ENCODE results near the gene UBAP1. TPM values are rescaled to one million over a fixed set of nuclear protein-coding genes. Genes with fewer than 3 reads are reported as not detected.
"Not testable (repeated sequence)": the region's sequence is repeated elsewhere in the genome, so short reads cannot be mapped to it uniquely, and the experiment has no call there.

UBAP1 gene
- total RNA-seq, 2 donors from 2014 or later, result 34.3 to 43.3 TPM

DNA sequence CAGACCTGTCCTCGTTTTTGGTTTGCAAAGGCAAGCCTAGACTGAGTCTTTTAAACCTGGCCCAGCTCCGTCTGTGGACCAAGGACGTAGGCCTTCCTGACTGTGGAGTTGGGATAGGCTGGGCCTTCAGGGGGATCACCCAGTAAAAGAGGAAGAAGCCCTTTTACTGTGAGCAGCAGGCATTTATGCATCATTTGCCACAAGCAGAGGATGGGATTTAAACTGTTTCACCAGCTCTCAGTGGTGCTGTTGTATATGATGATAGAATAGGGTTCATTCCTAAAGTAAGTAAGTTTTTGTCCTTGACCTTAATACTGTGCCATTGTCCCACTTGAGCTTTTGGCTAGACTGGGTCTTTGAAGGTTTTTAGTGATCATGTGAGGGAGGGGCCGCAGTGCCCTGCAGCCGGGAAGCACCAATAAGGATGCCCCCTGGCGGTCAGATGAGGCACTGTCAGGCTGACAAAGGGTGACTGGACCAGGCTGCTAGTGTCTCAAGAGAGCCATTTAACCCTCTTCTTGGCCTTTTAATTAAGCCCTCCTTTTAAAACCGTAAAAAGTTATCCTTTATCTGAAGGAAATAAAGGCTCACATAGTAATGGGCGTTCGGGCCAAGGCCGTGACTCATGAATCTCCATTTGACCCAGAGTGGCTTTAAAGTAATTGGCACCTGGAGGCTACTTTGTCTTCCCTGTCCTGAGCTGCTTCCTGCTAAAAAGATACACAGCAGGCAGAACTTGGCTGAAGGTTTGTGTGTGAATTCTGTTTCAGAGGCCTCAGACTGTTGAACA is 74.0 kb downstream of the UBAP1 start:
- DNase-seq (peak; percentile 42 to 58), ATAC-seq (peak; percentile 67)
- intact Hi-C loops (cut with DNase I, micrococcal nuclease), result no loop called here

DNA sequence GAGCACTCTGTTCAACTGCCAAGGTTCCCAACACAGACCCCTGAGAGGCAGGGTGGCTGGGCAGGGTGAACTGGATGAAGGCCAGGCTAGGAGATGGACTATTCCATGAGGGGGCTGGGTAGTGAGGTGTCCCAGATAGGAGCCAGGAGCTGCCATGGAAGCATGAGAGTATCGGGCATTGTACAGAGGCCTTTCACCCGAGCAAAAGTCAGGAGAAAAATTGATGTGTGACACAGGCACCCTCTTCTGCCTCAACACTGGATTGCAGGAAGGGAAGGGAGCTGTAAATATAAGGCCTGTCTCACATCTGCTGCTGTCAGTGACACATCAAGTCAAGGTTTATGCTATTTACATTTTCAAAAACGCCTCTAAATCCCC is 74.6 kb downstream of the UBAP1 start:
- ATAC-seq (peak; percentile 21), DNase-seq (no peak)
- intact Hi-C loops (cut with DNase I, micrococcal nuclease), result no loop called here

DNA sequence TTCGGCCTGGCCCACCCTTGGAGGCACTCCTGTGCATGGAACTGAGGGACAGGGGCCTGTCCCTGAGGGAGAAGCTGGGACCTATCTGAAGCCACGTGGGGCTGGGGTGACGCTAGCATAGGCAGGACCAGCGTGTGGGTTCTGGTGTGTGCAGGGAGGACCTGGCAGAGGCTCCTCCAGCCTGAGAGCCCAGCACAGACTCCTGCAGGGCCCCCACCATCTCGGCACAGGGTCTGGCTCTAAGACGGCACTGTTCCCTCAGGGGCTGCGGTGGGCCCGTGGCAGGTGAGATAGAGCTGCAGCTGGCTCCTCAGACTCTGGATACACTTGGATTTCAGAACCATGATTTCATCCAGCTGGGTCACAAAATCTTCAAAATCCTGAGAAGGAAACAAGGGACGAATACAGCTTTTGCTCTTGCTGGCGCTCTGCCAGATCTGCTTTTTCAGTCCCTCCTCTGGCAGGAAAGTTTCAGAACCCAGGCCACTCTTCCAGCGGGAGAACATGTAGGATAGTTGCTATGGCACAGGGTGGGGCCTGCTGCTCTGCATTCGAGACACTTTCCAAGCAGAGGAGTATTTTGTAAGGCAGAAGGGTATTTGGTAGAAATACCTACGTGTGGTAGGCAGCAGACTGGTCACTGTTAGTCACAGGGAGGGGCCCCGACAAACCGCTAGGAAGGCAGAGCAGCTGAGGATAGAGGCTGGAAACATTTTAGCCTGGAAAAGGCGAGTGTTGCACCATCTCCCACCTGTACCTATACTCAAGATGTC is 75.5 kb downstream of the UBAP1 start:
- ATAC-seq (peak; percentile 2), DNase-seq (no peak)
- intact Hi-C loops (cut with DNase I, micrococcal nuclease), result no loop called here

DNA sequence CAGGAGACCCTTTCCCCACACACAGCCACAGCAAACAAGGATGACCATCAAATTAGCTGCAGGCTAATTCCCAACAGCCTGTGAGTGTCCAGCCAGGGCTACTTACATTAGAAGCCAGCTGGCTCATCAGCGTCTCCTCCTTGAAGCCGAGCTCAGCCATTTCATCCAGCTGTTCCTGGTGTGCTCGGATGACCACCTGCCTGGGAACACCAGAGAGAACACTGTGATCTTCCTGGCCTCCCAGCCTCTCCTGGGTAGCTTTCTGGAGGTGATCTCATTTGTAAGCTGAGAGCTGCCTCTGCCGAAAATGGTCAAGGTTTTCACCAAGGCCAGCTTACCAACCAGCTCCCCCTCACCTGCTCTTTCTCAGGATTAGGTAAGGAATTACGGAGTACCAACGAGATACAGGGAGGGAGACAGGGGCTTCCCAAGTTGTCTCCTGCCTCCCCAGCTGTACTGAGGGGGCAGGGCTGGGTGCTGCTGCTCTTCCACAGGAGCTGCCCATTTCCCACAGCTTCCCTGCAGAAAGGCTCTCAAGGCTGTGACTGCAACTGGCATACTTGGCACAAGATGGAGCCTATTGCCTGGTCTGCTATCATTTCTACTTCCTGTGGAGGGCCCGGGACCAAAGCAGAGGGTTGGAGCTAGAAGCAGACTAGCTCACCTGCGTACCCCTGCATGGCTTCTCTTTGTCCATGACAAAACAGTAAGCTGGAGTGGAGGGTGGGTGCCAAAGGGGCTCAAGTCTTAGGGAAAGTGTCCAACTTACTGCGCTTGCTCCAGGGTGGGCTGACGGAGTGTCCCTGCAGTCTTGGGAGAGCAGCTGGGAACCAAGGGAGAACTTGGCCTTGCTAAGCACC is 76.4 kb downstream of the UBAP1 start:
- ATAC-seq (no peak), DNase-seq (no peak)
- intact Hi-C loops (cut with DNase I, micrococcal nuclease), result no loop called here

DNA sequence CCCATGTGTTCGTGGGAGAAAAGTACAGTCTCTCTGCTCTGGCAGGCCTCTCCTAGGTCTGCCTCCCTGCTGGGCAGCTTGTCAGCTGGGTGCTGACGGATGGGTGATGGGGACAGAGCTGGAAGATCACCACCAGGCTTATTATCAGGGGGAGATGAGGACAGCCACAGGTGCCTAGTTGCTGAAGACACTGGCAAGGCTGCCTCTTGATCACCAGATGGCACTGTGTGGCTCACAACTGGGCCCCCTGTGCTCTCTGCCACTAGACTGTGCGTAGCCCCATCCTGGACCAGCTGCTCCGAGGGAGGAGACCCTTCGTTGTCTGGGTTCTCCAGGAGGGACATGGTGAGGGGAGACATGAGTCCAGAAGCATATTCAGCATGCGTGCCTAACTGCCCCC is 77.3 kb downstream of the UBAP1 start:
- peak; percentile 36 for ATAC-seq
- intact Hi-C loops (cut with DNase I, micrococcal nuclease), result no loop called here

DNA sequence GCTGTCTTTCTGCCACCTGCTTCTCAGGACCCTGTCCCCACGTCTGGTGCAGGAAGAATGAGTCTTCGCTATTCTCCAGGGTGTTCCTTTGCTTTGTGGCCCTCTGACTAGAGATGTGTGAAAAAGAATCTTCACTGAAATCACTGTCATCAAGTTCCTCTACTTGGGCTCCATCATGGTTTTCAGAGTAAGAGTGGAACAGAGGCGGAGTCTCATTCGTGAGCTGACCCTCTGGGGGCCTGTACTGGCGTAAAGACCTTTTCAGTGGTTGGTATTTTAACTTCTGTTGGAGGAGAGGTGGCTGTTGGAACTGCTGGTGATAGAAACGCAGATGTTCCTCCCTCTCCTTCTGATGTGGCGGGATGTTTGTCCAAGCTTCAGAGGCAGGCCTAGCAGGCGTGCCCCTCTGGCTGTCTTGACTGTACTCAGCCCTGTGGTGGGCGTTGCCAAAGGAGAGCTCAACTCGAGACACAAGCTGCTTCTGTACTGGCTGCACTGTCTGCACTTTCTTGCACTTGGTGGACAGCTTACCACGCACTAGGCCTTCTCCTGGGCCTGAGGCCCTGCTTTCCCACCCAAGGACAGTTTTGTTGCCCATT is 78.2 kb downstream of the UBAP1 start:
- DNase-seq (no peak), ATAC-seq (no peak)
- intact Hi-C loops (cut with DNase I, micrococcal nuclease), result no loop called here

More for the DNA sequence above, 77.3 kb downstream of the UBAP1 start:
- DNase-seq, result no peak

DNA sequence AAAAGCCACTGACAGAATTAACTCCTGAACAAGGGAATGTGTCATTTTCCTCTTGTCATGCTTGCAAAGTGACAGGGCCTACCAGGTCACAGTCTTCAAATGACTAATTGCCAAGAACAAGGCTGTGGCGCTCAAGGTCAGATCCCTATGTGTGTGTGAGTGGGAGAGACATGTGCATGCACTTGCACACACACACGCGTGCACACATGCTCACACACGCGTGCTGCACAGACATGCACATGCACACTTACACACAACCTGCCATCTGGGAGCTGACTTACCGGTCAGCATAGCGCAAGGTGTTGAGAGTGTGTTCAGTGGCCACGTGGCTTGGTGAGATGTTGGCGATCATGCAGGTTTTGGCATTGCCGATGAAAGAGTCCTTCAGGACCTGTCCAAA is 80.5 kb downstream of the UBAP1 start:
- ATAC-seq (no peak), DNase-seq (no peak)
- intact Hi-C loops (cut with DNase I, micrococcal nuclease), result no loop called here

DNA sequence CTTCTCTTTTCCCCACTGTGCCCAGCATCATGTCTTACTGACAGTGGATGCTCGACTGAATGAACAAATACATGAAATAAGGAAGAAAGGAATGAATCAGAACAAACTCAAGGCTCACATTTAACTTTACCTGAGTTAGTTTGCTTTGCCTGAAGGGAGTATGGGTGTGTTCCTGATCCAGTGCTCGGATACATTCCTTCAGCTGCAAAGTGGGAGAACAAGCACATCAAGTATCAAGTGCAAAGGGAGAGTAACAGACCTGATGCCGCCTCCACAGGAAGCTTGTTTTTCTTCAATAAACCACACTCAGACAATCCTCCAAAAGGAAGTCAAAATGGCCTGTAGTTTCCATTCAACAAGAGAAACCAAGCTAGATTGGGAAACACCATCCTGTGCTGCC is 84.1 kb downstream of the UBAP1 start:
- DNase-seq (no peak), ATAC-seq (no peak)
- intact Hi-C loops (cut with DNase I, micrococcal nuclease), result no loop called here

DNA sequence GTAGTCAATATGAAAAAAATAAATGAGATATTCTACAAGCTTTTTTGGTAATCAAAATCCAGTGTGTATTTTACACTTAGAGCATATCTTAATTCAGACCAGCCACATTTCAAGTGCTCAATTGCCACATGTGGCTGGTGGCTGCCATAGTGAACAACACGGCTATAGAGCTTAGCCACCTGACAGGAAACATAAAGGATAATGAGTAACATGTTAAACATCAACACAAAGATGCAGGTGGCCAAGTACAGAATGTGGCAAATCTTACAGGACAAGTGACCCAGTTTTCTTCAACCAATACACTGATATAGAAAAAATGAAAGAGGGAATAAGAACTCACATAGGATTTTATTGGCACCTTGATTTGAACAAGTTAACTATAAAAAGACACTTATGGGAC is 88.8 kb downstream of the UBAP1 start:
- intact Hi-C loops (cut with DNase I, micrococcal nuclease), result no loop called here
- peak; percentile 69 for ATAC-seq
- no peak for DNase-seq

DNA sequence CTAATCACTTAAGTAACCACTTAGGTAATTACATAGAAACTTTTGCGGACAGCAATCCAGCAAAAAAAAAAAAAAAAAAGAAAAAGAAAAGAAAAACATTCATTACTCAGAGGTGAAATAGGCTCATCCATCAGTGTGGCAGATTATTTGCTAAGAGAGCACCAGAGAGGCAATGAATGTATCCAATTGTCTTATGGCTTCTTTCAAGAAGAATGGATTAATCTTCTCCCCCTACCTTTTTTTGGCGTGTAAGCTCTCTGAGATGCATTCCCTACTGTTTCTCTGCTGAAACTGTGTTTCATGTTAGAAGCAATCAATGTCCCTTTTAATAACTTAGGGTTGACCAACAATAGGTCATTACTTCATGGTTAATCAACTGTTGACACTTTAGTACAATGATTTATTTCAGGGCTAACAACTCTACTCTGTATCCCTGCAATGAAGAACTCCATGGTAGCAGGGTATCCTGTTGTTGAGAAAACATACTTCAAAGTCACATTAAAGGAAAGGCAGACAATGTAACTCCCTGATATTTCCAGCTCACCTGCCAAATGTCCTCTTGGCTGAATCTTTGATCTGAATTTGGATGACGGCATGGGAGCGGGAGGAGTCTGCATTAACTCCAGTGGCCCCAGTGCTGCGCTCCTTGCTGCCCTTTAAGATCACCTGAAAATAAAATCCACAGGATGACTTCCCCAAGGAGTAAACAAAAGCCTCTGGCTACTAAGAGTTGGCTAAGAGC is 92.6 kb downstream of the UBAP1 start:
- DNase-seq (no peak), ATAC-seq (peak; percentile 9)
- intact Hi-C loops (cut with DNase I, micrococcal nuclease), result no loop called here

DNA sequence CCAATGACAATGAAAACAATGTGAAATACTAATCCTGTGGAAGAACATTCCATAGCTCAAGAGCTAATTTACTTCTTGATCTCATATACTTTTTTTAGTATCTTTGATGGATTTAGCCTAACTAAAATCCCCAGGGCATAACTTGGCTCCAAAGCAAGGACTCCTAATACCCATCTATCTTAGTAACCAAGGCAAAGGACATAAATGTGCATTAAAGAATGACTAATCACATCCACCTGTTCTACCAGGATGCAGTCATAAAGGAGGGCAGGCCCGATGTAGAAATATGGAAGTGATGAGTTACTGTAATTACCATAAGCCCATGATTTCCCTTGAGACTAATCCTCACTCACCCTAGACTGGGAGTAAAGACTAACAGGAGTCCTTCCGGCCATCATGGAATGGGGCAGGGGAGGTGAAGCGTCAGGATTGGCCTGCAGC is 93.3 kb downstream of the UBAP1 start:
- intact Hi-C loops (cut with DNase I, micrococcal nuclease), result no loop called here
- DNase-seq (no peak), ATAC-seq (peak; percentile 76)

DNA sequence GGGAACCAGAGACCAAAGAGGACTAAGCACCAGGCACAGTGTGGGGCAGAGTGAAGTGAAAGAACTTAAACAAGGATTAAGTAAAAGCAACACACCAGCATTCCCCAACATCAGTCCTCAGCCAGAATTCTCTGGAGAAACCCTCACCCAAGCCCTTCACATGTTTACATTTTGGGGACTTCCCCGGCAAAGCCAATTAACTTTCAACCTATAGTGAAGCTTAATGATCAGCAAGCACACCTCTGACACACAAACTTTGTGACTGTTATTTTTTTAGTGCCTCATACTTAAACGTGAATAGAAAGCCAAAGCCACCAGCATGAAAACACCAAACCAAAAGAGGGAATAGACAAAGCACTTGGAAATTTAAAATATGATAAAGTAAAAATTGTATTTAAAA is 94.7 kb downstream of the UBAP1 start:
- peak; percentile 71 for ATAC-seq
- intact Hi-C loops (cut with DNase I, micrococcal nuclease); DNase-seq: not testable (repeated sequence)

DNA sequence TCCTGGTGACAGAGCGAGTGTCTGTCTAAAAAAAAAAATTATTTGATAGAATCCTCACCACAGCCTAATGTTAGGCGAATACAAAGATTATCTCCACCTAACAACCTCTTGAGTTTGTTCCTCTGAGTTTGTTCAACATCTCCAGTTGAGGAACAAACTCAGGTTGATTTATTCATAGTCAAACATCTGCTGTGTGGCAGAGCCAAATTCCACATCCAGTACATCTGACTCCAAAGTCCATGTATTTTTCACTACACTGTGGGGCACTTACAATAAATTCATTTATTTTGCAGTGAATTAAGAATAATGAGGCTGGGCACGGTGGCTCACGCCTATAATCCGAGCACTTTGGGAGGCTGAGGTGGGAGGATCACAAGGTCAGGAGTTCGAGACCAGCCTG is 97.0 kb downstream of the UBAP1 start:
- ATAC-seq (peak; percentile 27), DNase-seq (no peak)
- intact Hi-C loops (cut with DNase I, micrococcal nuclease), result no loop called here

DNA sequence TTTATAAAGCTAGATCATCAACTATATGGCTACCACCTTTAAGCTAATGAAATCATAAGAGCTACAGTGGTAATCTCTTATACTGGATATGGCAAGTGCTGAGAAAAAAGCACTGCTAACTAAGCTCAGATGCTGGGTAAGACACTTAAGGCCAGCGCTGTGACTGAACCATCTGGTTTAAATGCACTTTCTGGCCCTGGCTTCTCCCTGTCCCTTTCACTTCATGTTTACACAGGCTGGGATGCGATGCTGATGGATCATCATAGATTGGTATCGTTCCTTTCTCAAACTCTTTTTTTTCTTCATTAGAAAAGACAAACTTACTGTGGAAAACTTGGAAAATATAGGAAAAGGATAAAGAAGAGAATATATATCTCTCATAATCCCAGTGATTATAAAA is 97.9 kb downstream of the UBAP1 start:
- ATAC-seq (no peak), DNase-seq (no peak)

DNA sequence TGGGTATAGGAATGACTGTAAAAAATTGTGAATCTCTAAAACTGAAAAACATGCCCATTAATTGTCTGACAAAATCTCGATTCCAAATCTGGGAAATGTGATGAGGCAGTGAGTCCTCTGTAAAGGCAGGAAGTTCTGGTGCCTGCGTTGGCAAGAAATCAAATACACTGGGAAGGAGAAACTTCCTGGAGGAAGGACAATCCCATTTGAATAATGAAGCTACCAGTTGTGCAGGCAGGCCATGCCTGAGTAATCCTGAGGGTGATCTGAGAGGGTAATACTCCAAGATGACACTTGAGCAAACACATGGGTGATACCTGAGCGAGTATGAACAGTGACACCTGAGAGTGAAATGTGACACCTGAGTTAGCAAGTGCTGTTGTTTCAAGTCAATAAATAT is 100.6 kb downstream of the UBAP1 start:
- DNase-seq, result peak in 1 of 2 donors; percentile 12
- peak; percentile 87 for ATAC-seq
- intact Hi-C loops (cut with DNase I, micrococcal nuclease), result no loop called here

More for the DNA sequence above, 97.9 kb downstream of the UBAP1 start:
- intact Hi-C loops (cut with DNase I, micrococcal nuclease), result no loop called here

DNA sequence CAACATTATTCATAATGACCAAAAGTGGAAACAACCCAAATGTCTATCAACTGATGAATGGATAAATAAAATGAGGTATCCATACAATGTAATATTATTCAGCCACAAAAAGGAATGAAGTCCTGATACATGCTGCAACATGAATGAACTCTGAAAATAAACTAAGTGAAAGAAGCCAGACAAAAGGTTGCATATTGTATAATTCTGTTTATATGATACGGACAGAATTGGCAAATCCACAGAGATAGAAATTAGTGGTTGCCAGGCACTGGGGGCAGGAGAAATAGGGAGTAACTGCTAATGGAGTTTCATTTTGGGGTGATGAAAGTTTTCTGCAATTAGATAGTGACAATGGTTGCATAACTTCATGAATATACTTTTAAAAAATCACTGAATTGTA is 103.3 kb downstream of the UBAP1 start:
- DNase-seq (no peak), ATAC-seq (no peak)
- intact Hi-C loops (cut with DNase I, micrococcal nuclease), result no loop called here

DNA sequence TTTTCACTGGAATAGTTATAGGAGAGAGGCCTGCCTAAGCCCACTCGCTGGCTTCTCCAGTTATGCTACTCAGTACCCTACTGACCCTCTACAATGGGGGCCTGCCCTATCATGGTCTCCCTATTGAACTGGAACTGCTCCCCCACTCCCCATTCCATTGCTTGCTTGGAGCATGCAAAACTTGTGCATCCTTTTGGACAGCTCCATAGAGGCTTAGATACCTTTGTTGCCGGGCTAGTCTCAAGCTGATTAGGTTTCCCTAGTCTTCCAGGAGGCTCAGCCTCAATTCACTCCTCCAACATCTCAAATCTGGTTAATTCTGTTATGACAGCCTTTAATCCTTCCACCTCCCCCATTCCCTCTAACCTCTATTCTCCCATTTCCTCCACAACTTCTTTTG is 110.3 kb downstream of the UBAP1 start:
- ATAC-seq, result no peak
- intact Hi-C loops (cut with DNase I, micrococcal nuclease), result no loop called here
- no peak for DNase-seq

DNA sequence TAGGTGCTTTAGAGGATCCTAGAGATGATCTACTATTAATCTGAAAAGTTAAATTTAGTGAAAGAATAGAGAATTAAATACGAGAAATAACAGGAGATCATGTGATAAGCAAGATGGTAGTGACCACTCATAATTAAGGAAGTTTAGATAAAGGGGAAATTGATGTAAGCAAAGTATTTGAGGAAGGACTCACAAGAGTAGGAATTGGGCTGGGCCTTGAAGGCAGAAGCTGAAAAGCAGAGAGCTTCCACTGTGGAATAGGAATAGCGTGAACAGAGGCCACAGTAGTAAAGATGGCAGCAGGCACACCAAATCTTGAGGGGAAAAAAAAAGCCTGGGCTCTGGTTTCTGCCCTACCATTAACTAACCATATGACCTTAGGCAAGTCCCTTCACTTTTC is 112.2 kb downstream of the UBAP1 start:
- intact Hi-C loops (cut with DNase I, micrococcal nuclease), result no loop called here
- ATAC-seq (no peak), DNase-seq (no peak)
